Esophagus muscularis mucosa (tissue), 4 donors: ENCODE measurements around the gene CGB8. TPM values are rescaled to one million over a fixed set of nuclear protein-coding genes. Genes with fewer than 3 reads are reported as not detected.

Experiments
- DNase-seq: peaks from one replicate; pipeline ENCODE4 v3.0.0-alpha.2; 2017; ENCODE audit errors: extremely low spot score
- H3K27ac ChIP-seq, 4 donors: fragments of 200-600 bp; sonication (generic); replicated peaks in 1 of 4; 1 replicate in 3 of 4; 2 replicates in 1 of 4; pipeline ENCODE4 v1.5.1; 2016 to 2019; ENCODE audit warnings: mild to moderate bottlenecking in 1 of 4
- H3K27me3 ChIP-seq, 4 donors: fragments of 200-600 bp; sonication (generic); one replicate each; pipeline versions ENCODE4 v1.5.1 to v1.6.0; 2016 to 2019
- H3K36me3 ChIP-seq, 4 donors: fragments of 200-600 bp; sonication (generic); one replicate each; pipeline ENCODE4 v1.5.1; 2016 to 2019
- H3K4me1 ChIP-seq, 4 donors: fragments of 200-600 bp; sonication (generic); one replicate each; pipeline ENCODE4 v1.5.1; 2016 to 2019
- H3K4me3 ChIP-seq, 4 donors: fragments of 200-600 bp; sonication (generic); 1 replicate in 2 of 4; 2 replicates in 2 of 4; pipeline ENCODE4 v1.5.1; 2016 to 2019; ENCODE audit warnings: mild to moderate bottlenecking in 4 of 4, moderate library complexity in 1 of 4
- H3K9me3 ChIP-seq, 4 donors: fragments of 200-600 bp; sonication (generic); 1 replicate in 3 of 4; 2 replicates in 1 of 4; pipeline ENCODE4 v1.5.1; 2016 to 2019
- EP300 ChIP-seq: sonication (generic); formaldehyde crosslinking; IDR thresholded peaks from one replicate; pipeline ENCODE4 v1.6.1; 2017; ENCODE audit warnings: antibody characterized with exemption
- POLR2A ChIP-seq: fragments of 450-650 bp; IDR thresholded peaks from one replicate; pipeline ENCODE4 v1.6.1; 2017; ENCODE audit warnings: antibody characterized with exemption, moderate library complexity, mild to moderate bottlenecking, low read depth
- POLR2AphosphoS5 ChIP-seq, 2 donors: sonication (generic); formaldehyde crosslinking; IDR thresholded peaks; one replicate each; pipeline ENCODE4 v1.6.1; 2017; ENCODE audit warnings: antibody characterized with exemption in 2 of 2
- WGBS: methylation state at CpG from one replicate; pipeline ENCODE4 v1.1.5; 2018; 5-methylcytosine and 5-hydroxymethylcytosine counted together
- intact Hi-C: fragments of 100-400 bp; cut with DNase I; formaldehyde crosslinking; loops from one replicate; pipeline ENCODE4 v1.15.1; 2023
- small RNA-seq, 3 donors: library from RNA; depleted of rRNA; stranded (forward); fragments of <200 nt; gene quantifications; one replicate each; pipeline ENCODE3, GENCODE V24; 2016
- total RNA-seq, 4 donors: library from RNA; depleted of rRNA; stranded (reverse); fragments of >200 nt; gene quantifications; one replicate each; pipeline versions ENCODE4 v1.1.0 to v1.2.1, GENCODE V29; 2016
- TF ChIP-seq, protein P1 (sequence below), 3 experiments: fragments of 200-600 bp in 2 of 3; fragments of 450-650 bp in 1 of 3; sonication (generic) in 2 of 3; IDR thresholded peaks; one replicate each; pipeline ENCODE4 v1.5.1; 2017 to 2019; ENCODE audit warnings: antibody characterized with exemption in 3 of 3, mild to moderate bottlenecking in 2 of 3, moderate library complexity in 1 of 3

The CGB8 gene
- total RNA-seq, 4 donors from 2014 or later = not detected

DNA sequence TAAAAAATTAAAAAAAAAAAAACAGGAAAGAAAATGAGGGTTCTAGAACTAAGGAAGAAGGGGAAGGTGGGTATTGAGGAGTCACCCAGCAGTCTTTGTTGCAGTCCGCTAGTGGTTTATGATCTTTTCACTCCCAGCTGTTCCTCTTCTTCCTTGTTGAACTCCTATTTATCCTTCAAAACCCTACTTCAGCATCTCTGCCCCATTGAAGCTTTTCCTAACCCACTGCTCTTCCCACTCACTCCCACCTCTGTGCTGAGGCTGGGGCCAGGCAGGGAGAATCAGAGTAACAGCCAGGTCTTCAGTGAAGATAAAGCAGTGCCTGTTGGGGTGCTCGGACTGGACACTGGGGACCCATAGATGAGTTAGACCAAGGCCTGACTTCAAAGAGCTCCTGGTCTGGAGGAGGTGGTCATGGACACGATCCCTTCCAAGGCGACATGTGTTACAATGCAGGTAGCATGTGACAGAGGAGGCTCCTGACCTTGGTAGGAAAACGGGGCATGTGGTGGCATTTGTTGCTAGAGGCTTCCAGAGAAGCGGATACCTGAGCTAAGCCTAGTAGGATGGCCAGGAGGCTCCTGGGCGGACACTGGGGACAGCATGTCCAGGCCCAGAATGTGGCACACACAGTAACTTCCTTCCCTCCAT lies 43.8 kb downstream of the CGB8 start:
- intact Hi-C loops = no loop called here
- H3K9me3 ChIP-seq = no peaks in the 10 kb centered on the region
- H3K27me3 ChIP-seq = no peaks in the 10 kb centered on the region
- WGBS = 92% methylated on average over 7 of the region's 7 CpGs
- no peak overlapping the region for H3K4me3 ChIP-seq
- DNase-seq = no peak
- no peaks in the 10 kb centered on the region for H3K4me1 ChIP-seq
- peaks cover 44 to 92% (median 78%) of the 10 kb centered on the region in 4 donors for H3K36me3 ChIP-seq
- H3K27ac ChIP-seq = no peak overlapping the region
- TF ChIP-seq, protein P1, sequence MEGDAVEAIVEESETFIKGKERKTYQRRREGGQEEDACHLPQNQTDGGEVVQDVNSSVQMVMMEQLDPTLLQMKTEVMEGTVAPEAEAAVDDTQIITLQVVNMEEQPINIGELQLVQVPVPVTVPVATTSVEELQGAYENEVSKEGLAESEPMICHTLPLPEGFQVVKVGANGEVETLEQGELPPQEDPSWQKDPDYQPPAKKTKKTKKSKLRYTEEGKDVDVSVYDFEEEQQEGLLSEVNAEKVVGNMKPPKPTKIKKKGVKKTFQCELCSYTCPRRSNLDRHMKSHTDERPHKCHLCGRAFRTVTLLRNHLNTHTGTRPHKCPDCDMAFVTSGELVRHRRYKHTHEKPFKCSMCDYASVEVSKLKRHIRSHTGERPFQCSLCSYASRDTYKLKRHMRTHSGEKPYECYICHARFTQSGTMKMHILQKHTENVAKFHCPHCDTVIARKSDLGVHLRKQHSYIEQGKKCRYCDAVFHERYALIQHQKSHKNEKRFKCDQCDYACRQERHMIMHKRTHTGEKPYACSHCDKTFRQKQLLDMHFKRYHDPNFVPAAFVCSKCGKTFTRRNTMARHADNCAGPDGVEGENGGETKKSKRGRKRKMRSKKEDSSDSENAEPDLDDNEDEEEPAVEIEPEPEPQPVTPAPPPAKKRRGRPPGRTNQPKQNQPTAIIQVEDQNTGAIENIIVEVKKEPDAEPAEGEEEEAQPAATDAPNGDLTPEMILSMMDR (IDR thresholded peaks at IDR 0.05) = no peak
- no peak for TF ChIP-seq POLR2AphosphoS5 (IDR thresholded peaks at IDR 0.05)
- no peak for TF ChIP-seq EP300
- TF ChIP-seq POLR2A = no peak

DNA sequence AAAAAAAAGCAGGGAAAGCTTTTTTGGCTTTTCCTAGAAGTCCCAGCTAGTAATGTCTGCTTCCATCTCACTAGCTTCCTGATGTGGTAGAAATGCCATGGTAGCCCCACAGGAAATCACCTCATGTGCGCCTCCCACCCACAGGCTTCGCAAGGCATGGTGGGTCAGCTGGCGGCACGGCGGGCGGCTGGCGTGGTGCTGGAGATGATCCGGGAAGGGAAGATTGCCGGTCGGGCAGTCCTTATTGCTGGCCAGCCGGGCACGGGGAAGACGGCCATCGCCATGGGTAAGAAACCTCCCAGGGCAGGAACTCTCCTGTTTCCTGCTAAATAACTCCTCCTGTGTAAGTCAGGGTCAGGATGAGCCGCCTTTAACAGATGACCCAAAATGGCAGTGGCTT lies 44.8 kb downstream of the CGB8 start:
- no peak overlapping the region for H3K4me3 ChIP-seq
- no peak overlapping the region for H3K27ac ChIP-seq
- no peaks in the 10 kb centered on the region for H3K27me3 ChIP-seq
- H3K36me3 ChIP-seq = peaks cover 35 to 83% (median 73%) of the 10 kb centered on the region in 4 donors
- no peaks in the 10 kb centered on the region for H3K9me3 ChIP-seq
- intact Hi-C loops = no loop called here
- peaks cover 0 to 6% (median 2%) of the 10 kb centered on the region in 4 donors for H3K4me1 ChIP-seq
- WGBS = 97% methylated on average over 15 of the region's 15 CpGs
- DNase-seq = no peak
- TF ChIP-seq POLR2A (no peak), POLR2AphosphoS5 (IDR thresholded peaks at IDR 0.05) (no peak), EP300 (no peak)
- TF ChIP-seq, protein P1 (IDR thresholded peaks at IDR 0.05) = no peak

DNA sequence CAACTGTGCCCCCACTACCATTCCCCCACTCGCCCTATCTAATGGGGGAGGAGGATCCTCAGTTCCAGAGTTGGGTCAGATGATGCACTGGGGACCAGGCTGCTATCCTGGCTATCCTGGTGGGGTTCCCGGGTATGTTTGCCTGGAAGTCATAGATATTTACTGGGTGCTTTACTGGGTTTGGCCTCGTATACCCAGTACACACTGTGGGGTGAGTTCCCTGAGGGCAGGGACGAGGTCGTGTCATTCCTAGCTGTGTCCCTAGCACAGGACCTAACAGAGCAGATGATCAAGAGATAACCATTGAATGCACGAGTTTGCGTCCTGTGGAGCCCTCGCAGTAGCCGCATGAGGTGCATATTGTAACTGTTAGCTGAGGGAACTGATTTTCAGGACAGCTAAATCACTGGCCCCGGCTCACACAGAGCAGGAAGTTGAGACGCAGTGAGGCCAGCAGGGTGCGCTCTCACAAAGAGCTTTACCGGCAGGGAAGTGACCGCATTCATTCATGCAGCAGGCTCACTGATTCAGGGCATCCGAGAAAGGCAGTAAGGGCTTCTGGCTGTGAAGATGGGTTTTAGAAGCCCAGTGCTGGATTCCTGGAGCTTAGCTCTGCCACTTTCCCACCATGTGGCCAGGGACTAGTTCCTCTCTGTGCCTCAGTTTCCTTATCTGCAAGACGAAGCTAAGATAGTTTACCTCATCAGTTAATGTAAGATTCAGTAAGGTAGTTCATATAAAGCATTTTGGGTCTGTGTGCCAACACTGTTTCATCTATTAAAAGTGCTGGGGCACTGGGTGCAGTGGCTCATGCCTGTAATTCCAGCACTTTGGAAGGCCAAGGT lies 49.2 kb downstream of the CGB8 start:
- 65% methylated on average over 10 of the region's 16 CpGs for WGBS
- no peaks in the 10 kb centered on the region for H3K9me3 ChIP-seq
- H3K27ac ChIP-seq = no peak overlapping the region
- no peak for TF ChIP-seq POLR2A
- TF ChIP-seq, protein P1 (IDR thresholded peaks at IDR 0.05) = peak; percentile 34 to 62 (median 38)
- H3K27me3 ChIP-seq = no peaks in the 10 kb centered on the region
- intact Hi-C loops = no loop called here
- H3K4me3 ChIP-seq = no peak overlapping the region
- H3K36me3 ChIP-seq = peaks cover 15 to 40% (median 33%) of the 10 kb centered on the region in 4 donors
- H3K4me1 ChIP-seq = peaks cover 3 to 15% (median 11%) of the 10 kb centered on the region in 4 donors
- DNase-seq = no peak

DNA sequence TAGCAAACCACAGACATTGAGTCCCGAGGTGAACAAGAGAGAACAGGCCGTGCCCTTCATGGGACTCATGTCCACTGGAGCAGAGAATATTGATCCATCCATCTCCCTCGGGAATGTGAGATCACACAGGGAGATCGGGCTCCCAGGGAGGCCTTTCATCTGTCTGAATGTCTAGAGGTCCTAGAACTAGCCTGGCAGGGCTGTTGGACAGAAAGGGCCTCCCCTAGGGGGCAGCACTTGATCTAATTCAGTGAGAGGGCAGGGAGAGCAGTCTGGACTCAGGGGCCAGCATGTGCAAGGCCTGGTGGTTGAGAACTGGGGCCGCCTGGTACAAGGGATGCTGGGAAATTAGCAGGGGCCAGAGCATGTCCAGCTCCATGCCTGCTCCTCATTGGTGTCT lies 50.9 kb downstream of the CGB8 start:
- intact Hi-C loops = no loop called here
- no peaks in the 10 kb centered on the region for H3K27me3 ChIP-seq
- TF ChIP-seq, protein P1 (IDR thresholded peaks at IDR 0.05) = peak in 1 of 3 experiments; percentile 25
- TF ChIP-seq POLR2A (no peak), EP300 (no peak), POLR2AphosphoS5 (IDR thresholded peaks at IDR 0.05) (no peak)
- DNase-seq = no peak
- WGBS = 87% methylated on average over 4 of the region's 5 CpGs
- H3K36me3 ChIP-seq = peaks cover 0 to 23% (median 17%) of the 10 kb centered on the region in 4 donors
- H3K4me3 ChIP-seq = no peak overlapping the region
- peaks cover 10 to 24% (median 20%) of the 10 kb centered on the region in 4 donors for H3K4me1 ChIP-seq
- H3K9me3 ChIP-seq = no peaks in the 10 kb centered on the region
- no peak overlapping the region for H3K27ac ChIP-seq

Small RNAs within 50 kb of the gene (small RNA-seq; reads per million reads assigned to genes)
- 0 reads per million in 3 donors for gene MIR6798
- 0 reads per million in 3 donors for gene RN7SL708P

Other genes starting within 250 kb of the CGB8 start
- gene BCAT2, start 238.1 kb downstream of the CGB8 start, total RNA-seq = 10 to 100 TPM; 59.0 to 93.3 (median 63.9) TPM
- 1 to 10 TPM; 7.1 to 8.9 (median 7.8) TPM for gene HSD17B14, start 212.6 kb downstream of the CGB8 start, total RNA-seq
- gene PLEKHA4, start 180.5 kb downstream of the CGB8 start, total RNA-seq = 10 to 100 TPM; 11.4 to 27.4 (median 18.9) TPM
- gene PPP1R15A, start 176.7 kb downstream of the CGB8 start, total RNA-seq = 10 to 100 TPM; 40.3 to 98.7 (median 64.4) TPM
- gene TULP2, start 150.4 kb downstream of the CGB8 start, total RNA-seq = 1 to 10 TPM in 1 of 4 donors, under 1 TPM in 3; 0.75 to 1.3 (median 0.83) TPM
- 100 to 1,000 TPM; 179 to 356 (median 284) TPM for gene NUCB1, start 148.8 kb downstream of the CGB8 start, total RNA-seq
- gene DHDH, start 115.4 kb downstream of the CGB8 start, total RNA-seq = under 1 TPM in 1 of 4 donors, not detected in 3; 0.57 TPM
- gene BAX, start 94.2 kb downstream of the CGB8 start, total RNA-seq = 10 to 100 TPM; 39.0 to 50.4 (median 42.3) TPM
- 1,000 to 10,000 TPM; 3,246 to 4,339 (median 3,896) TPM for gene FTL, start 83.8 kb downstream of the CGB8 start, total RNA-seq
- gene GYS1, start 55.8 kb downstream of the CGB8 start, total RNA-seq = 10 to 100 TPM; 33.3 to 39.3 (median 37.3) TPM
- gene RUVBL2, start 55.2 kb downstream of the CGB8 start, total RNA-seq = 100 to 1,000 TPM in 2 of 4 donors, 10 to 100 TPM in 2; 72.7 to 113 (median 97.6) TPM
- gene LHB, start 32.0 kb downstream of the CGB8 start, total RNA-seq = not detected
- not detected for gene CGB3, start 24.8 kb downstream of the CGB8 start, total RNA-seq
- not detected for gene CGB2, start 17.2 kb downstream of the CGB8 start, total RNA-seq
- not detected for gene CGB1, start 12.2 kb downstream of the CGB8 start, total RNA-seq
- not detected for gene CGB5, start 5.3 kb downstream of the CGB8 start, total RNA-seq
- gene CGB7, start 8.6 kb upstream of the CGB8 start, total RNA-seq = not detected
- gene NTF4, start 15.7 kb upstream of the CGB8 start, total RNA-seq = not detected
- not detected for gene KCNA7, start 23.6 kb upstream of the CGB8 start, total RNA-seq
- gene SNRNP70, start 36.3 kb upstream of the CGB8 start, total RNA-seq = 100 to 1,000 TPM; 101 to 209 (median 145) TPM
- gene LIN7B, start 65.3 kb upstream of the CGB8 start, total RNA-seq = 10 to 100 TPM in 3 of 4 donors, 1 to 10 TPM in 1; 7.5 to 21.4 (median 15.5) TPM
- gene C19orf73, start 70.0 kb upstream of the CGB8 start, total RNA-seq = 1 to 10 TPM in 3 of 4 donors, under 1 TPM in 1; 0.83 to 3.3 (median 1.9) TPM
- gene PPFIA3, start 70.4 kb upstream of the CGB8 start, total RNA-seq = 1 to 10 TPM; 3.3 to 8.4 (median 5.3) TPM
- 10 to 100 TPM in 1 of 4 donors, 1 to 10 TPM in 2, under 1 TPM in 1; 0.83 to 11.1 (median 4.1) TPM for gene HRC, start 106.3 kb upstream of the CGB8 start, total RNA-seq
- 10 to 100 TPM; 19.9 to 38.8 (median 27.9) TPM for gene TRPM4, start 108.7 kb upstream of the CGB8 start, total RNA-seq